Pons (tissue), 1 donor: ENCODE results near the gene ICA1.

ENCODE experiments used
- DNase-seq: peaks from one replicate; pipeline ENCODE4 v3.0.0-alpha.2; 2016; ENCODE audit warnings: low spot score

ICA1 gene

DNA sequence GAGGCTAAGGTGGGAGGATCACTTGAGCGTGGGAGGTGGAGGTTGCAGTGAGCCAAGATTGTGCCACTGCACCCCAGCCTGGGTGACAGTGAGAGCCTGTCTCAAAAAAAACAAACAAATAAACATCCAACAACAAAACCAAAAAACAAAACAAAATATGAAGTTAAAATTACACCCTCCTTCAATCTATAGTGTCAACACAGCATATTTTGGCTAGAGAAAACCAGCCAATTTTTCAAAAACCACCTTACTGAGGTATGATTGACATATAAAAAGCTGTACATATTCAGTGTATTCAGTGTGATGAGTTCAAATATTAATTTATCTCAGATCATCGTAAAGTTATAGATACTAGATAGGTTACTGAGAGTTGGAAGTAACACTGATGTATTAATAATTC is 102.4 kb downstream of the ICA1 start:
- no peak for DNase-seq

DNA sequence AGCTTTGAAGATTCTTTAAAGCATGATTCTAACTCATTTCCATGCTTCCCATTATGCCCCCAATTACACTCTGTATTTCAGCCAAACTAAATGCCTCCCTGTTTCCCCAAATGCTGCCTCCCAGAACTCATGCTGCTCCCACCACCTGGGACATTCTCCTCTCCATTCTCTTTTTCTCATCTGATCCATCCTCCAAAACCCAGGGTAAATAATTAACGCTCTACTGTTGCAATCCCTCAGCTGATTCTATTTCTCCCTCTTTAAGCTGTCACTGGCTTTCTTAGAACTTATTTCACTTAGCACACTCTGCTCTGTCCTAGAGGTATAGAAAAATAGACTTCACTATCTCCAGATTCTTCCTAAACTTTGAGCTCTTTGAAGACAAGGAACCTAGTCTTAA is 104.7 kb downstream of the ICA1 start:
- no peak for DNase-seq

- DNase-seq = no peak
Observed at GRCh38 chr7:8155836-8156235, 106.1 kb downstream of the ICA1 start.

GRCh38 chr7:8154272-8154671 is 107.7 kb downstream of the ICA1 start:
- no peak for DNase-seq

- DNase-seq = no peak
Observed at GRCh38 chr7:8152489-8153192, 109.3 kb downstream of the ICA1 start.

DNA sequence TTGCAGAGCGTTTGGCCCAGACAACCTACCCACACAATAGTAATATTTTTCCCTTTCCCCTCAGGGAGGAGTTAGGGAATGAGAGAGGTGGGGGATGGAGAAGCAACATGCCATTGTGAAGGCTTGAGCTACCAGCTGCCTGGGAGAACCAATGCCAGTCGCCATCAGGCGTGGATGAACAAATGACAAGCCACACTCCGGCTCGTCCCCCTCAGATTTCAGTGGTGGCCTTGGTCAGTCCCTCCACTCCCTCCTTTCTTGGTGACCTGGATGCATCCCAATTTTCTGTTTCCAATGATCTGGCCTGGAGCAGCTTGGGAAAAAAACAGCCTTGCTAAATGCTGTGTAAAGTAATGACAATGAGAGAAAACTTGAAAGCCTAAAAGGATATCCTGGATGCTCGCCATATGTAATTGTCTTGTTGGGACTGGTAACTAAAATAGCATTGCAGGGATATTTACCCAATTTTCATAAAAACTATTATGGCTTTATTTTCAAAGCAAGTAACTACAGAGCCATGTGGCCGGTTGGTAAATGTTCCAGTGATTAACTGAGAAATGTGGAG is 110.7 kb downstream of the ICA1 start:
- no peak for DNase-seq

DNA sequence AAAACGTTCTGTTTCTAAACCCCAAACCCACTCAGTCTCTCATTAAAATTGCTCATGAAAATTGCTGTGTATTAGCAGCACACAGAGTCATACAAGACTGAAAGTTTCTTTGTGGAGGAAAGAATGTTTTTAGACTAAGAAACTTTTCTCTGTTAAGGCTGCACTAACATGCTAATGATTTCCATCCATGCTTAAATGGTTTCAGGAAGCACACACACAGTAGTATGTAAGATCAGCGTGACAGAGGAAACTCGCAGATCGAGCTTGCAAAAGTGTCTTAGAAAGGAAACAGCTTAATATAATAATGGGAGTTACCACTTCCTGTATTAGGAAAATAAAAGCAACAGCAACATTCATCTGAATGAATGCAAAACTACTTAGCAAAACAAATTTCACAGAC is 112.7 kb downstream of the ICA1 start:
- no peak for DNase-seq

- DNase-seq = no peak
Observed at GRCh38 chr7:8147760-8148463, 114.1 kb downstream of the ICA1 start.

DNA sequence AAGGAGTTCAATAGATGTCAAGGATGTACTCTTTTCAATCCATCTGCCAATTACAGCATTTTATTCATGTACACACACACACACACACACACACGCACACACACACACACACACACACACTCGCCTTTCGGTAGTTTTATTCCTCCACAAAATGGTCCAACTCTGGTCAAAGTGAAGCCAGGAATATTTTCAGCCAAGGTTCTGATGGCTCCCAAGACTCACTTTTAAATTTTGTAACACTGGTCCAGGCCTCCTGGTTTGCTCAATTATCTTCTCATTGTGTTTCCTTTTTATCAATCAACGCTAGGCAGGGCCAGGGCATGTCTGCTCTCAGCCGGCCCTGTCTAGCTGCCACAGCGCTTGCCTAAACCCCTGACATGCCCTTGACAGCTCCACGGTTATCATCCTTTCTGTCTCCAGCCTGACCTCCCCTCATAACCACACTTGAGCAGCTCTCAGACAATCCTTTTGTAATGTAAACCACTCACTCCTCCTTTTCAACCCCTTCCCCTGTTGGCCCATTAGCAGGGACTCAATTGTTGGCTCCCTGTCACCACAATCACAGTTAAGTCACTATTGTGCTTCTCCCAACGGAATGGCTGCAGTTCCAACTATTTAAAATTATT is 115.1 kb downstream of the ICA1 start:
- DNase-seq = no peak

DNA sequence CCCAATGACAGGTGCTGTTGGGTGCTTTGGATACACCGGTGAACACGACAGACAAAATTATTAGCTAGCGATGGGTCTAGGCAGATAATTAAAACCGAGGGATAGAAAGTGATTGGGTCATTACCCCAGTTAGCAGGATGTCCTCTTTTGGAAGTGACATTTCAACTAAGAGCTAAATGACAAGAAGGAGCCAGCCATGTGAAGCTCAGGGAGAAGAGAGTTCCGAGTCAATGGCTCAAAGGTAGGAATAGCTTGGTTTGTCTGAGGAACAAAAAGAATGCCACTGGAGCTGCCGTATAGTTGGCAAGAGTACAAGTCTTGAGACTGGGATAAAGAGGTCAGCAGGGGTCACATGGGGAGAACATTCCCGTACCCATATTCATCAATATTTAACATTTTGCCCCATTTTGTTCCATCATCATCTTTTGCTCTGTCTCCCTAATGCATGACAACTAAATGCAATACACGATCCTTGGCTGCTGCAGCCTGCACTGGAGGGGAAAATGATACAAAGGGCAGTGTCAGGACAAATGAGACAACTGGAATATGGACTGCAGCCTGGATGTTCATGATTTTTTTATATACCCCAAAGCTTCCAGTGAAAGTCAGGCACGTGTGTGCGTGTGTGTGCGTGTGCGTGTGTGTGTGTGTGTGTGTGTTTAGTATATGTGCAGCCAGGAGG is 115.7 kb downstream of the ICA1 start:
- no peak for DNase-seq

GRCh38 chr7:8144856-8145255 is 117.1 kb downstream of the ICA1 start:
- no peak for DNase-seq

DNA sequence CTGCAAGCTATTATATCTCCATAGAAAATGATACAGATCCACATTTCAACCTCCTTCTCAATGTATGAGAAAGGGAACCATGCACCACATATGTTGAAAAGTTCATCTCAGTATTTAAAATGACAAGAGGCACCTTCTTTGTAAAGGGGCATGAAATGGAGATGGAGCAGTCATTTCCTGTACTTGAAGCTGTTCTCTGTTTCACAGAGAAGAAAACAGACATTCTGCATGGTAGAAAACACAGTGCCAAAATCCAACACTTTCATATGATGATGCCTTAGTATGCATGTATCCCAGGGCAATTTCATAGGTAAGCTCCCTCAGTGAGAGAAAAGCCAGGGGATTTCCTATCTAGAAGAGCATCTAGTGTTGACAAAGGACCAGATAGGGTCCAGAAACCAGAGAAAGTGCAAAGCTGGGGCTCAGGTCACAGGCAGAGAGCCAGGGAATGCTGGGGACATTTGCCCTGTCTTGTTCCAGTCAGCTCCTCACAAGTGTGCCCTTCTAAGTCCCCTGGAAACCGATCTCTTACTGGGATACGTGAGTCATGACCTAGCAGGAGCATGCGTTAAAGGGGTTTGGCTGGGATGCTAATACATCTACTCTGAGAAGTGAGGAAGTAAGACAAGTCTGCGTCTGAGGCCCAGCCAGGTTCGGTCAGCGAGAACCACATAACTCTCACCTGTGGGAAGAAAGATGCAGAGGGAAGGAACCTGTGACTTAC is 118.7 kb downstream of the ICA1 start:
- no peak for DNase-seq

GRCh38 chr7:8142477-8142876 is 119.5 kb downstream of the ICA1 start:
- no peak for DNase-seq

- no peak for DNase-seq
Observed at GRCh38 chr7:8141070-8141469, 120.9 kb downstream of the ICA1 start.

- no peak for DNase-seq
Observed at GRCh38 chr7:8136051-8136730, 125.8 kb downstream of the ICA1 start.

DNA sequence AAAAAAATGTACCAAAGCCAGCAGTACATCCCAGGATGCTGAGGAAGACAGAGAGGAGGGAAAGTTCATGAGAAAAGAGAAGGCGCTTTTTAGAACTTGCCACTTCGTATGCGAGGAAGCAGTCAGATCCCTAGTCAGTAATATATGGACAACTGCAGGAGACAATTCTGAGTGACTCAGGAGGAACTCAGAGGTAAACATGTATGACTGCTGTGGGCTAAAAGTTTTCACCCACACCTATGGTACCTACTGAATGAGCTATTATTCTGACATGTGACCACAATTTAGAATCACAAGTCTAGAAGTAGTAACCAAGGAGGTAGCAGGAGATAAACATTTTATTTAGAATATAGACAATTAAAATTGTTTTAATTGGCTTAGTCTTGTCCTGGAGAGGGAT is 126.5 kb downstream of the ICA1 start:
- DNase-seq = no peak

DNA sequence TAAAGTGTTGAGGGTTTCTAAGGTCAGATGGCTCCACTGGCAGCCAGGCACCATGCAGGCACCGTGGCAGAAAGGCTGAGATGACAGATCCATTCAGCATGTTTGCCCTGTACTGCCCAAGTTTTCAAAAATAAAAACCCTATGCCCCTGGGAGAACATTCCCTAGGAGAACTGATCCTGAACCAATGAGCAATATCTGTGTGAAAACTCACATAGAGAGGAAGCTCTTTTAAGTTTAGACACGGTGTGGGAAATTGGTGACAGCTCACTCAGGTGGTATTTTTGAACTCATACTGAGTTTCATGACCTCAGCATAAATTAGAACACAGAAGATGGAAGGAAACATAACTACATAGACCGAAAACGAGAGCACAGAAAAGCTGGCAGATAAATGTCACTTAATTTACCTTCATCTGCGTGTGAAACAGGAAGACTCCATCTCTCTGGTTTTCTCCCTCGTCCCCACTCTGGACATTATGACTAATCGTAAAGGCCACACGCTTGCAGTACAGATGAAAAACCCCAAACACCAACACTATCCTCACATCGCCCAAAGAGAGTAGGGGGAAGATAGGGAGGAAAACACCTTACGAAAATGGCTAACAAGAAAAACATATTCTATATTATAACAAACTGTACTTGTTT is 127.8 kb downstream of the ICA1 start:
- DNase-seq = no peak

GRCh38 chr7:8133188-8133848 is 128.6 kb downstream of the ICA1 start:
- no peak for DNase-seq

- no peak for DNase-seq
Observed at GRCh38 chr7:8131694-8132605, 130.0 kb downstream of the ICA1 start.
